ENCODE data around the gene EEF1A1.
"Not testable (repeated sequence)": the region's sequence is repeated elsewhere in the genome, so short reads cannot be mapped to it uniquely, and the experiment has no call there.

DNA sequence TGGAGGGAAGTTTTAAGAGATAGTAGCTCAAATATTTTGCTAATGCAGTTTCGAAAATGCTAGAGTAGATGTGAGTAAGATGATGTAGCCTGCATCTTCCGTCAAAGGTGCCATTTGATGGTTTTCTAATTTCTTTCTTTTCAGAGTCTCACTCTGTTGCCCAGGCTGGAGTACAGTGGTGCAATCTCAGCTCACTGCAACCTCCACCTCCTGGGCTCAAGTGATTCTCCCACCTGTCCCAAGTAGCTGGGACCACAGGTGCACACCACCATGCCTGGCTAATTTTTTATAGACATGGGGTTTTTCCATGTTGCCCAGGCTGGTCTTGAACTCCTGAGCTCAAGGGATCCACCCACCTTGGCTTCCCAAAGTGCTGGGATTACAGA is 45.6 kb upstream of the EEF1A1 start:
- TF ChIP-seq, protein P1, sequence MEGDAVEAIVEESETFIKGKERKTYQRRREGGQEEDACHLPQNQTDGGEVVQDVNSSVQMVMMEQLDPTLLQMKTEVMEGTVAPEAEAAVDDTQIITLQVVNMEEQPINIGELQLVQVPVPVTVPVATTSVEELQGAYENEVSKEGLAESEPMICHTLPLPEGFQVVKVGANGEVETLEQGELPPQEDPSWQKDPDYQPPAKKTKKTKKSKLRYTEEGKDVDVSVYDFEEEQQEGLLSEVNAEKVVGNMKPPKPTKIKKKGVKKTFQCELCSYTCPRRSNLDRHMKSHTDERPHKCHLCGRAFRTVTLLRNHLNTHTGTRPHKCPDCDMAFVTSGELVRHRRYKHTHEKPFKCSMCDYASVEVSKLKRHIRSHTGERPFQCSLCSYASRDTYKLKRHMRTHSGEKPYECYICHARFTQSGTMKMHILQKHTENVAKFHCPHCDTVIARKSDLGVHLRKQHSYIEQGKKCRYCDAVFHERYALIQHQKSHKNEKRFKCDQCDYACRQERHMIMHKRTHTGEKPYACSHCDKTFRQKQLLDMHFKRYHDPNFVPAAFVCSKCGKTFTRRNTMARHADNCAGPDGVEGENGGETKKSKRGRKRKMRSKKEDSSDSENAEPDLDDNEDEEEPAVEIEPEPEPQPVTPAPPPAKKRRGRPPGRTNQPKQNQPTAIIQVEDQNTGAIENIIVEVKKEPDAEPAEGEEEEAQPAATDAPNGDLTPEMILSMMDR (IDR thresholded peaks at IDR 0.05): not testable (repeated sequence)
- not testable (repeated sequence) for TF ChIP-seq POLR2A (IDR thresholded peaks at IDR 0.05)
